Activated T-helper 17 cell treated with anti-CD3 and anti-CD28 coated beads, Interleukin-2, amount 50 U/mL, for 72 hours (primary cell): ENCODE results near the gene INPP5A. TPM values are rescaled to one million over a fixed set of nuclear protein-coding genes. Genes with fewer than 3 reads are reported as not detected.

ENCODE experiments used
- ATAC-seq: fragments of 150-1000 bp; cut with Tn5 transposase; replicated peaks from 2 replicates; pipeline ENCODE4 v1.10.0; 2021; ENCODE audit warnings: mild to moderate bottlenecking, moderate library complexity
- H3K27ac Mint-ChIP-seq: one replicate; pipeline ENCODE4 v1.8.0; 2022; ENCODE audit warnings: mixed read lengths
- H3K27me3 Mint-ChIP-seq: one replicate; pipeline ENCODE4 v1.8.0; 2022; ENCODE audit warnings: mixed read lengths
- H3K36me3 Mint-ChIP-seq: one replicate; pipeline ENCODE4 v1.8.0; 2022; ENCODE audit warnings: low read depth, mild to moderate bottlenecking, mixed read lengths
- H3K4me1 Mint-ChIP-seq: one replicate; pipeline ENCODE4 v1.8.0; 2022; ENCODE audit warnings: mixed read lengths
- H3K4me3 Mint-ChIP-seq: one replicate; pipeline ENCODE4 v1.8.0; 2022; ENCODE audit warnings: mild to moderate bottlenecking, mixed read lengths
- H3K9me3 Mint-ChIP-seq: one replicate; pipeline ENCODE4 v1.8.0; 2022; ENCODE audit warnings: mixed read lengths
- total RNA-seq, 2 donors: library from RNA; stranded (reverse); gene quantifications; one replicate each; pipeline ENCODE4 v1.2.3, GENCODE V29; 2022

The INPP5A gene
- total RNA-seq, 2 donors from 2014 or later: 4.3 to 5.6 TPM

- ATAC-seq: no peak
- peaks cover 4% of the 10 kb centered on the region for H3K4me1 Mint-ChIP-seq
- H3K27me3 Mint-ChIP-seq: no peaks in the 10 kb centered on the region
- H3K4me3 Mint-ChIP-seq: no peak overlapping the region
- H3K27ac Mint-ChIP-seq: no peak overlapping the region
- H3K9me3 Mint-ChIP-seq: no peaks in the 10 kb centered on the region
- H3K36me3 Mint-ChIP-seq: no peaks in the 10 kb centered on the region
Measured at GRCh38 chr10:132716691-132717490, 179.3 kb downstream of the INPP5A start.

- Mint-ChIP-seq H3K36me3 (peaks cover 6% of the 10 kb centered on the region), H3K4me3 (no peak overlapping the region), H3K4me1 (no peaks in the 10 kb centered on the region), H3K27me3 (no peaks in the 10 kb centered on the region), H3K27ac (no peak overlapping the region), H3K9me3 (no peaks in the 10 kb centered on the region)
- ATAC-seq: no peak
Measured at GRCh38 chr10:132721725-132722124, 184.1 kb downstream of the INPP5A start.

GRCh38 chr10:132722394-132723329 lies 185.1 kb downstream of the INPP5A start:
- Mint-ChIP-seq H3K27me3 (no peaks in the 10 kb centered on the region), H3K9me3 (no peaks in the 10 kb centered on the region), H3K27ac (no peak overlapping the region), H3K4me3 (no peak overlapping the region), H3K4me1 (no peaks in the 10 kb centered on the region), H3K36me3 (peaks cover 12% of the 10 kb centered on the region)
- ATAC-seq: no peak

- Mint-ChIP-seq H3K27ac (no peak overlapping the region), H3K36me3 (peaks cover 12% of the 10 kb centered on the region), H3K9me3 (no peaks in the 10 kb centered on the region), H3K4me1 (no peaks in the 10 kb centered on the region), H3K4me3 (no peak overlapping the region), H3K27me3 (no peaks in the 10 kb centered on the region)
- no peak for ATAC-seq
Measured at GRCh38 chr10:132723330-132723970, 185.9 kb downstream of the INPP5A start.

GRCh38 chr10:132724446-132724845 lies 186.9 kb downstream of the INPP5A start:
- peaks cover 12% of the 10 kb centered on the region for H3K36me3 Mint-ChIP-seq
- no peaks in the 10 kb centered on the region for H3K9me3 Mint-ChIP-seq
- no peak for ATAC-seq
- no peak overlapping the region for H3K27ac Mint-ChIP-seq
- H3K27me3 Mint-ChIP-seq: no peaks in the 10 kb centered on the region
- no peak overlapping the region for H3K4me3 Mint-ChIP-seq
- H3K4me1 Mint-ChIP-seq: no peaks in the 10 kb centered on the region

GRCh38 chr10:132725202-132725601 lies 187.6 kb downstream of the INPP5A start:
- Mint-ChIP-seq H3K4me3 (no peak overlapping the region), H3K36me3 (peaks cover 12% of the 10 kb centered on the region), H3K27ac (no peak overlapping the region), H3K9me3 (no peaks in the 10 kb centered on the region), H3K4me1 (no peaks in the 10 kb centered on the region), H3K27me3 (no peaks in the 10 kb centered on the region)
- no peak for ATAC-seq

GRCh38 chr10:132726194-132726593 lies 188.6 kb downstream of the INPP5A start:
- Mint-ChIP-seq H3K36me3 (peaks cover 12% of the 10 kb centered on the region), H3K4me3 (no peak overlapping the region), H3K27me3 (no peaks in the 10 kb centered on the region), H3K27ac (no peak overlapping the region), H3K4me1 (no peaks in the 10 kb centered on the region), H3K9me3 (no peaks in the 10 kb centered on the region)
- ATAC-seq: no peak

- Mint-ChIP-seq H3K9me3 (no peaks in the 10 kb centered on the region), H3K4me3 (no peak overlapping the region), H3K36me3 (peaks cover 12% of the 10 kb centered on the region), H3K4me1 (no peaks in the 10 kb centered on the region), H3K27me3 (no peaks in the 10 kb centered on the region), H3K27ac (no peak overlapping the region)
- ATAC-seq: no peak
Measured at GRCh38 chr10:132726951-132727350, 189.4 kb downstream of the INPP5A start.

- Mint-ChIP-seq H3K27ac (no peak overlapping the region), H3K4me3 (no peak overlapping the region), H3K36me3 (peaks cover 12% of the 10 kb centered on the region), H3K9me3 (no peaks in the 10 kb centered on the region), H3K4me1 (no peaks in the 10 kb centered on the region), H3K27me3 (no peaks in the 10 kb centered on the region)
- ATAC-seq: no peak
Measured at GRCh38 chr10:132727411-132727810, 189.8 kb downstream of the INPP5A start.

- no peak overlapping the region for H3K27ac Mint-ChIP-seq
Measured at GRCh38 chr10:132728321-132728720, 190.7 kb downstream of the INPP5A start.

GRCh38 chr10:132728741-132729140 lies 191.2 kb downstream of the INPP5A start:
- Mint-ChIP-seq H3K27me3 (no peaks in the 10 kb centered on the region), H3K4me1 (no peaks in the 10 kb centered on the region), H3K4me3 (no peak overlapping the region), H3K27ac (no peak overlapping the region), H3K36me3 (peaks cover 12% of the 10 kb centered on the region), H3K9me3 (no peaks in the 10 kb centered on the region)
- ATAC-seq: no peak

More at GRCh38 chr10:132728321-132728720, 190.7 kb downstream of the INPP5A start:
- no peaks in the 10 kb centered on the region for H3K4me1 Mint-ChIP-seq
- H3K27me3 Mint-ChIP-seq: no peaks in the 10 kb centered on the region
- peaks cover 12% of the 10 kb centered on the region for H3K36me3 Mint-ChIP-seq
- no peak for ATAC-seq
- no peaks in the 10 kb centered on the region for H3K9me3 Mint-ChIP-seq
- H3K4me3 Mint-ChIP-seq: no peak overlapping the region

GRCh38 chr10:132729810-132730572 lies 192.4 kb downstream of the INPP5A start:
- Mint-ChIP-seq H3K4me3 (no peak overlapping the region), H3K9me3 (no peaks in the 10 kb centered on the region), H3K27ac (no peak overlapping the region), H3K4me1 (no peaks in the 10 kb centered on the region), H3K27me3 (no peaks in the 10 kb centered on the region), H3K36me3 (peaks cover 12% of the 10 kb centered on the region)
- no peak for ATAC-seq

GRCh38 chr10:132730573-132730953 lies 193.0 kb downstream of the INPP5A start:
- Mint-ChIP-seq H3K4me3 (no peak overlapping the region), H3K27ac (no peak overlapping the region), H3K36me3 (peaks cover 12% of the 10 kb centered on the region), H3K27me3 (no peaks in the 10 kb centered on the region), H3K9me3 (no peaks in the 10 kb centered on the region), H3K4me1 (no peaks in the 10 kb centered on the region)
- no peak for ATAC-seq

GRCh38 chr10:132732518-132732917 lies 194.9 kb downstream of the INPP5A start:
- Mint-ChIP-seq H3K36me3 (no peaks in the 10 kb centered on the region), H3K27me3 (no peaks in the 10 kb centered on the region), H3K4me1 (no peaks in the 10 kb centered on the region), H3K27ac (no peak overlapping the region), H3K9me3 (no peaks in the 10 kb centered on the region), H3K4me3 (no peak overlapping the region)
- no peak for ATAC-seq
